ENCODE data around the gene STK38L. TPM values are rescaled to one million over a fixed set of nuclear protein-coding genes. Genes with fewer than 3 reads are reported as not detected.

Gene STK38L
- total and polyA plus RNA-seq, 2 of the 8 experiments (the other 6 are each of a cell fraction or from before 2014, with no cell fraction given) = 8.1 to 63.6 TPM

GRCh38 chr12:27293463-27293862 is 49.4 kb downstream of the STK38L start:
- peaks cover 0 to 25% of the 10 kb centered on the region in 2 experiments; a peak in 1 of 4 replicates for H3K79me2 ChIP-seq (ENCODE audit: control insufficient read depth in 1 of 2, insufficient read depth in 2 of 2, low read length in 2 of 2)

More at GRCh38 chr12:27293463-27293862, 49.4 kb downstream of the STK38L start:
- Histone ChIP-seq H3K36me3 (ENCODE audit: control insufficient read depth in 2 of 4, insufficient read depth in 4 of 4, low read length in 3 of 4) (peaks cover 0 to 7% (median 0%) of the 10 kb centered on the region in 4 experiments; a peak in 2 of 8 replicates), H3K4me1 (replicated peaks in 1 of 4; ENCODE audit: control insufficient read depth in 3 of 4, insufficient read depth in 4 of 4, low read length in 3 of 4) (peaks cover 0 to 9% (median under 1%) of the 10 kb centered on the region in 4 experiments; a peak in 3 of 7 replicates), H3K56ac (replicated peaks; ENCODE audit: insufficient read length, low read depth, low read length) (no peak overlapping the region), H3K14ac (ENCODE audit: insufficient read length) (no peak overlapping the region), H3K18ac (ENCODE audit: extremely low read depth, low read length) (no peak overlapping the region), H3K23me2 (ENCODE audit: low read depth, low read length) (no peaks in the 10 kb centered on the region), H3K9ac (replicated peaks in 1 of 4; ENCODE audit: extremely low read depth in 1 of 4, low read depth in 3 of 4, low read length in 3 of 4) (no peak overlapping the region), H4K5ac (ENCODE audit: insufficient read length, low read depth, low read length) (no peak overlapping the region), H4K91ac (replicated peaks; ENCODE audit: insufficient read length, low read length) (no peak overlapping the region), H2BK120ac (replicated peaks; ENCODE audit: low read depth, low read length) (no peak overlapping the region), H3K9me3 (ENCODE audit: insufficient read depth in 2 of 2, low read depth in 1 of 2, low read length in 1 of 2) (no peaks in the 10 kb centered on the region), H3K27me3 (replicated peaks in 1 of 4; ENCODE audit: control insufficient read depth in 3 of 4, extremely low read depth in 1 of 4, insufficient read depth in 3 of 4, low read length in 3 of 4) (no peaks in the 10 kb centered on the region), H3K4me2 (ENCODE audit: insufficient read depth in 1 of 2, low read depth in 2 of 2, low read length in 2 of 2) (no peak overlapping the region), H4K8ac (ENCODE audit: extremely low read depth, insufficient read depth, low read length) (no peak overlapping the region), H4K20me1 (replicated peaks in 1 of 2; ENCODE audit: control insufficient read depth in 1 of 2, insufficient read depth in 2 of 2, low read length in 2 of 2) (no peaks in the 10 kb centered on the region), H3K23ac (ENCODE audit: insufficient read length) (no peak overlapping the region), H2BK20ac (ENCODE audit: low read length) (no peak overlapping the region), H3K79me1 (ENCODE audit: low read depth, low read length) (0 out of 2 replicates have a peak, but pooled peaks cover 3% of the 10 kb centered on the region), H2BK12ac (ENCODE audit: low read depth, low read length) (no peak overlapping the region), H2AK5ac (ENCODE audit: low read depth, low read length) (no peak overlapping the region), H3K27ac (ENCODE audit: low read depth, low read length) (no peak overlapping the region), H2AFZ (ENCODE audit: low read length) (no peak overlapping the region), H2BK15ac (ENCODE audit: low read length) (no peak overlapping the region; the same call in 1 of the 2 replicates), H2BK5ac (ENCODE audit: low read depth, low read length) (no peak overlapping the region), H3K4me3 (ENCODE audit: extremely low read depth in 1 of 4, insufficient read depth in 2 of 4, low read depth in 3 of 4, low read length in 4 of 4) (no peak overlapping the region), H3K4ac (replicated peaks; ENCODE audit: insufficient read length, low read depth, low read length) (no peak overlapping the region)
- 98% methylated on average over 3 of the region's 3 CpGs; no CpG with 5 or more reads in 1 of the 2 experiments for WGBS, 2 experiments (ENCODE audit: extremely low coverage in 1 of 2, insufficient coverage in 1 of 2, insufficient read length in 1 of 2, insufficient replicate concordance in 2 of 2, low coverage in 1 of 2, low lambda C conversion rate in 2 of 2, missing lambda C conversion rate in 1 of 2)
- TF ChIP-seq POLR2AphosphoS5 (IDR thresholded peaks at IDR 0.05; ENCODE audit: low read depth, low read length) = no peak
- TF ChIP-seq SIRT6 (IDR thresholded peaks at IDR 0.05; ENCODE audit: low read length) = no peak
- TF ChIP-seq NANOG (IDR thresholded peaks at IDR 0.05; ENCODE audit: insufficient read depth, low read depth, low read length, poor library complexity, severe bottlenecking) = no peak
- TF ChIP-seq SIX5 (IDR thresholded peaks at IDR 0.05; ENCODE audit: low read depth, low read length) = no peak
- ChIA-PET POLR2A (ENCODE audit: partially characterized antibody) (no interaction called here), CTCF (ENCODE audit: partially characterized antibody) (interaction anchor here (1.6 kb wide), 1 partner anchor 14 kb away, joined by 3 read pairs; no protein-coding TSS in a partner anchor)
- DNase-seq (ENCODE audit: low read depth in 1 of 2, low spot score in 2 of 2) = no peak
- FAIRE-seq = no peak

All from H1 (cell line).